Glutamatergic neuron (in vitro differentiated cells): ENCODE measurements around the gene PHLPP2. TPM values are rescaled to one million over a fixed set of nuclear protein-coding genes. Genes with fewer than 3 reads are reported as not detected.
"Not testable (repeated sequence)": the region's sequence is repeated elsewhere in the genome, so short reads cannot be mapped to it uniquely, and the experiment has no call there.

ENCODE experiments used
- DNase-seq: peaks from one replicate; pipeline ENCODE4 v3.0.0; 2022
- H3K27ac Mint-ChIP-seq: one replicate; pipeline ENCODE4 v1.8.0; 2020; ENCODE audit warnings: mild to moderate bottlenecking, mixed read lengths, inconsistent platforms; ENCODE audit not compliant: unreplicated experiment
- H3K27me3 Mint-ChIP-seq: one replicate; pipeline ENCODE4 v1.8.0; 2020; ENCODE audit warnings: mild to moderate bottlenecking, moderate library complexity, mixed read lengths, inconsistent platforms; ENCODE audit not compliant: unreplicated experiment
- H3K36me3 Mint-ChIP-seq: one replicate; pipeline ENCODE4 v1.8.0; 2020; ENCODE audit warnings: mild to moderate bottlenecking, mixed read lengths, inconsistent platforms; ENCODE audit not compliant: unreplicated experiment
- H3K4me1 Mint-ChIP-seq: one replicate; pipeline ENCODE4 v1.8.0; 2020; ENCODE audit warnings: mild to moderate bottlenecking, low read depth, mixed read lengths, inconsistent platforms; ENCODE audit not compliant: unreplicated experiment
- H3K4me3 Mint-ChIP-seq: one replicate; pipeline ENCODE4 v1.8.0; 2020; ENCODE audit warnings: mild to moderate bottlenecking, mixed read lengths, inconsistent platforms; ENCODE audit not compliant: unreplicated experiment
- H3K9me3 Mint-ChIP-seq: one replicate; pipeline ENCODE4 v1.8.0; 2020; ENCODE audit warnings: mild to moderate bottlenecking, moderate library complexity, mixed read lengths, inconsistent platforms; ENCODE audit not compliant: unreplicated experiment
- CTCF ChIP-seq: fragments of 200-600 bp; sonication (generic); IDR thresholded peaks from one replicate; pipeline ENCODE4 v1.5.0; 2021; ENCODE audit not compliant: partially characterized antibody, unreplicated experiment
- total RNA-seq: library from RNA; stranded (reverse); fragmentation: NEBNext Ultra II Directional; extraction: Animal tissue kit (Norgen Biotek cat#: 25700); gene quantifications from one replicate; pipeline ENCODE4 v1.2.1, GENCODE V29; 2021; ENCODE audit not compliant: unreplicated experiment

Gene PHLPP2
- total RNA-seq, 1 donor from 2014 or later, result 8.1 TPM

DNA sequence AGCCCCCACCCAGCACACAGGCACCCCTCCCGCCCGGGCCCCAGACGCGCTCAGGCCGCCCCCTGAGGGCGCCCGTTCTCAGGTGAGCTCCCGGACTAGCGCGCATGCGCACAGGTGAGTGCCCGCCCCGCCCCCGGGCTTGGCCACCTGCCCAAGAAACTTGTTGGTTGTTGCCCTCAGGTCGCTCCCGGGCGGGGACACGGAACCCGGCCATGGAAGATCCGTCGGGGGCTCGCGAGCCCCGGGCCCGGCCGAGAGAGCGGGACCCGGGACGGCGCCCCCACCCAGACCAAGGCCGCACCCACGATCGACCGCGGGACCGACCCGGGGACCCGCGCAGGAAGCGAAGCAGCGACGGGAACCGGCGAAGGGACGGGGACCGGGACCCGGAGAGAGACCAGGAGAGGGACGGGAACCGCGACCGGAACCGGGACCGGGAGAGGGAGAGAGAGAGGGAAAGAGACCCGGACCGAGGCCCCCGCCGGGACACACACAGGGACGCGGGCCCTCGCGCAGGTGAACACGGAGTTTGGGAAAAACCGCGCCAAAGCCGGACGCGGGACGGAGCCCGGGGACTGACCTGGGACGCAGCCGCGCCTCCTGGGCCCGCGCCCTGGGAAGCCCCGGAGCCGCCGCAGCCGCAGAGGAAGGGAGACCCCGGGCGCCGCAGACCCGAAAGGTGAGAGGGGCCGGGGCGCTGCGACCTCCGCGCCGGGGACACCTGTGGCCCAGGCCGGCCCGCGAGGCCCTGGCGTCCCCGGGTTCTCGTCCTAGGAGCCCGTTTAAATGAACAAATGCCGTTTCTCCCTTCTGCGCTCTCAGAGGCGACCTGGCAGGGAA lies 98.3 kb downstream of the PHLPP2 start, which contains the start of gene MARVELD3:
TSS of gene MARVELD3 (plus strand) at position 167 of the 840 bp plus-strand sequence. CDS start at position 213, 46 bp downstream.
- H3K4me1 Mint-ChIP-seq, result no peaks in the 10 kb centered on the region
- DNase-seq, result peak; percentile 26
- H3K9me3 Mint-ChIP-seq, result no peaks in the 10 kb centered on the region
- no peak within 1 kb of the TSS for H3K27ac Mint-ChIP-seq
- TF ChIP-seq CTCF, result no peak
- peak within 1 kb of the TSS; percentile 79 for H3K4me3 Mint-ChIP-seq
- no peaks in the 10 kb centered on the region for H3K36me3 Mint-ChIP-seq
- peaks cover 3% of the 10 kb centered on the region for H3K27me3 Mint-ChIP-seq

GRCh38 chr16:71625113-71625850 lies 99.2 kb downstream of the PHLPP2 start:
- TF ChIP-seq CTCF, result no peak
- Mint-ChIP-seq H3K4me3 (peak overlapping the region; percentile 79), H3K27ac (no peak overlapping the region), H3K27me3 (peaks cover 3% of the 10 kb centered on the region), H3K36me3 (no peaks in the 10 kb centered on the region), H3K4me1 (no peaks in the 10 kb centered on the region), H3K9me3 (no peaks in the 10 kb centered on the region)
- no peak for DNase-seq

GRCh38 chr16:71623597-71623996 lies 100.9 kb downstream of the PHLPP2 start:
- Mint-ChIP-seq H3K4me1 (no peaks in the 10 kb centered on the region), H3K9me3 (no peaks in the 10 kb centered on the region), H3K27me3 (peaks cover 3% of the 10 kb centered on the region), H3K27ac (no peak overlapping the region), H3K4me3 (no peak overlapping the region), H3K36me3 (no peaks in the 10 kb centered on the region)
- TF ChIP-seq CTCF, result no peak
- DNase-seq, result no peak

DNA sequence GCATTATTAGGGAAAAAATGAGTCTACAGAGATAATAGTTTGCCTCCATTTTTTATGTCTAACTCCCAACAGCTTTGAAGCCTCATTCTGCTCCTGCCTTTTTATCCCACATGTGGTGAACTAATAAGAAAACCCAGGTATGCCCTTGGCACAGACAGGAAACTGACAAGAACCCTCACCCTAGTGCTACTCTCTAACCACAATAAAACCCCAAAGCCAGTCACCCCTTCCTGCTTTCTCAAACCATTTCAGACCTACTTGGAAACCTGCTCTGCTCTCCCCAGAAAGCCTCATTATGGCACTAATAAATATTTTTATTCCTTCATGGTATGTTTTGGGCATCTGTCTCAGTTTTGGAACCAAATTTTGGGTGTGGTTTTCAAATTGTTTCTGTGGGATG lies 102.4 kb downstream of the PHLPP2 start:
- H3K27me3 Mint-ChIP-seq, result peaks cover 2% of the 10 kb centered on the region
- no peaks in the 10 kb centered on the region for H3K36me3 Mint-ChIP-seq
- H3K4me1 Mint-ChIP-seq, result no peaks in the 10 kb centered on the region
- no peak overlapping the region for H3K27ac Mint-ChIP-seq
- TF ChIP-seq CTCF, result no peak
- H3K4me3 Mint-ChIP-seq, result no peak overlapping the region
- DNase-seq, result no peak
- H3K9me3 Mint-ChIP-seq, result no peaks in the 10 kb centered on the region

GRCh38 chr16:71618429-71618828 lies 106.1 kb downstream of the PHLPP2 start:
- Mint-ChIP-seq H3K4me1 (no peaks in the 10 kb centered on the region), H3K4me3 (no peak overlapping the region), H3K9me3 (no peaks in the 10 kb centered on the region), H3K27me3 (no peaks in the 10 kb centered on the region), H3K27ac (no peak overlapping the region), H3K36me3 (no peaks in the 10 kb centered on the region)
- no peak for TF ChIP-seq CTCF
- no peak for DNase-seq

GRCh38 chr16:71614956-71615355 lies 109.5 kb downstream of the PHLPP2 start:
- not testable (repeated sequence) for H3K4me1 Mint-ChIP-seq, DNase-seq, H3K27ac Mint-ChIP-seq, H3K36me3 Mint-ChIP-seq, H3K27me3 Mint-ChIP-seq, H3K4me3 Mint-ChIP-seq, H3K9me3 Mint-ChIP-seq
